Brain microvascular endothelial cell (primary cell): Measurements from ENCODE around the gene MBNL1.

Experiments
- DNase-seq: peaks from one replicate; pipeline ENCODE4 v3.0.0-alpha.2; 2020
- H3K27ac ChIP-seq: fragments of 250-450 bp; sonication (Bioruptor Pico); 2 replicates; pipeline ENCODE4 v1.5.1; 2020; ENCODE audit warnings: mild to moderate bottlenecking, moderate library complexity
- H3K27me3 ChIP-seq: fragments of 250-450 bp; sonication (Bioruptor Pico); replicated peaks from 2 replicates; pipeline ENCODE4 v1.5.1; 2020; ENCODE audit warnings: mild to moderate bottlenecking
- H3K36me3 ChIP-seq: fragments of 250-450 bp; sonication (Bioruptor Pico); replicated peaks from 2 replicates; pipeline ENCODE4 v1.5.1; 2020; ENCODE audit warnings: mild to moderate bottlenecking
- H3K4me3 ChIP-seq: 2 replicates; pipeline ENCODE4 v1.5.1; 2011; ENCODE audit warnings: low read depth, mild to moderate bottlenecking, control low read depth, low read length, moderate library complexity
- in situ Hi-C: cut with HindIII; loops from 2 replicates; pipeline ENCODE4 v1.10.0; 2017; ENCODE audit warnings: low sequenced_read_pairs, low pct_ligation_motif_present
- TF ChIP-seq, protein P1 (sequence below): IDR thresholded peaks from 2 replicates; pipeline ENCODE4 v1.5.1; 2011; ENCODE audit warnings: low read depth, mild to moderate bottlenecking, moderate library complexity, low read length, control low read depth, inconsistent platforms; ENCODE audit errors: missing control alignments

MBNL1 gene

DNA sequence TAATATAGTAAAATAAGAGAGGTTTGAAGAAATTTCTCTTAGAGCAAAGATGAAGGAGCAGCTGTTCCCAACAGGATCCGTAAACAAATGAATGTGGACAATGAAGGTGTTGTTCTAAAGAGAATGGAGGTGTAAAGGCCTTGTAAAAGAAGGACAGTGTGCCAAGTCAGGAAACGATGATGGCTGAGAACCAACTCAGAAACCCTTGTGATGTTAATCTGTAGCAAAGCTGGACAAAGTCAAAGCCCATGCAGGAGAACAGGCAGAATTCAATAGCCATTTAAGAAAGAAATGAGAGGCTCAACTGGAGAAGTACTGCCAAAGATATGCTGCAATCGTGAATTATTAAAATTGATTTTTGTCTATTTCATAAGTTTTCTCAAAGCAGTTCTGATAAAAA, 192.2 kb downstream of the MBNL1 start:
- in situ Hi-C loops = no loop called here
- peaks cover 28% of the 10 kb centered on the region for H3K36me3 ChIP-seq
- no peak overlapping the region for H3K4me3 ChIP-seq
- TF ChIP-seq, protein P1, sequence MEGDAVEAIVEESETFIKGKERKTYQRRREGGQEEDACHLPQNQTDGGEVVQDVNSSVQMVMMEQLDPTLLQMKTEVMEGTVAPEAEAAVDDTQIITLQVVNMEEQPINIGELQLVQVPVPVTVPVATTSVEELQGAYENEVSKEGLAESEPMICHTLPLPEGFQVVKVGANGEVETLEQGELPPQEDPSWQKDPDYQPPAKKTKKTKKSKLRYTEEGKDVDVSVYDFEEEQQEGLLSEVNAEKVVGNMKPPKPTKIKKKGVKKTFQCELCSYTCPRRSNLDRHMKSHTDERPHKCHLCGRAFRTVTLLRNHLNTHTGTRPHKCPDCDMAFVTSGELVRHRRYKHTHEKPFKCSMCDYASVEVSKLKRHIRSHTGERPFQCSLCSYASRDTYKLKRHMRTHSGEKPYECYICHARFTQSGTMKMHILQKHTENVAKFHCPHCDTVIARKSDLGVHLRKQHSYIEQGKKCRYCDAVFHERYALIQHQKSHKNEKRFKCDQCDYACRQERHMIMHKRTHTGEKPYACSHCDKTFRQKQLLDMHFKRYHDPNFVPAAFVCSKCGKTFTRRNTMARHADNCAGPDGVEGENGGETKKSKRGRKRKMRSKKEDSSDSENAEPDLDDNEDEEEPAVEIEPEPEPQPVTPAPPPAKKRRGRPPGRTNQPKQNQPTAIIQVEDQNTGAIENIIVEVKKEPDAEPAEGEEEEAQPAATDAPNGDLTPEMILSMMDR = no peak
- no peak overlapping the region for H3K27ac ChIP-seq
- no peaks in the 10 kb centered on the region for H3K27me3 ChIP-seq
- no peak for DNase-seq

DNA sequence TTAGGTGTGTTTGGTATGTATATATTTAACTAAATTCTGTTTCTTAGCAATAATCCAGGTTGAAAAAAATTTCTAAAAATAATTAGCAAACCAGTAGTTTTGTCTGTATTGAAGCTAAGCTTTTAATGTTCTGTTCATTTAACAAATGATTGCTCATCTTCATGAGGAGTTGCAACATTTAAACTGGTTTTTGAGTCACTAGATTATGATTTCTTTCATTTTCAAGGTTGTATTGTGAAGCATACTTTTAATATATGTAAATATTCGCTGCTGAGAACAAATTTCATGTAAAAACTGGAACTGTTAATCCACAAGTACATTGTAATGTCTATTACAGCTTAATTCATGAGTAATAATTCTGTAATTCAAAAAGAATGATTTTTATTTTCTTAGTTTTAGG, 192.7 kb downstream of the MBNL1 start:
- TF ChIP-seq, protein P1 = no peak
- Histone ChIP-seq H3K27ac (no peak overlapping the region), H3K4me3 (no peak overlapping the region), H3K27me3 (no peaks in the 10 kb centered on the region), H3K36me3 (peaks cover 23% of the 10 kb centered on the region)
- DNase-seq = no peak
- in situ Hi-C loops = no loop called here

DNA sequence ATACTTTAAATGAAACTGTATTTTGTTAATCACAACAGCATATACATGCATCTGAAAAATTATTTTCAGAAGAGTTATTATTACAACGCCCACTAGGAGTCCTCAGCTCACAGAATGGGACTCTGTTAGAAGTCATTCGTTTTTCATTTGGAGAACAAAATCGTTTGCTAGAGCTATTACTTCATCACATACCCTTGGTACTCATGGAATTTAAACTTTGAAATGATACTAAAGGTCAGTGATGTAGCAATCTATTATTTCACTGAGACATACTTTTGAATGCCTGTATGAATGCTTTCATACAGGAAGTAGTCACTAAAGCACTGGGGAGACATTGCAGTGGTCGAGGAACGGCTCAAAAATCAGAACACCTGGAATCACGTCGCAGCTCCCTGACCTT, 198.1 kb downstream of the MBNL1 start:
- TF ChIP-seq, protein P1 = peak; percentile 55
- Histone ChIP-seq H3K36me3 (peaks cover 14% of the 10 kb centered on the region), H3K4me3 (no peak overlapping the region), H3K27me3 (no peaks in the 10 kb centered on the region), H3K27ac (no peak overlapping the region)
- DNase-seq = peak; percentile 34
- in situ Hi-C loops = no loop called here

DNA sequence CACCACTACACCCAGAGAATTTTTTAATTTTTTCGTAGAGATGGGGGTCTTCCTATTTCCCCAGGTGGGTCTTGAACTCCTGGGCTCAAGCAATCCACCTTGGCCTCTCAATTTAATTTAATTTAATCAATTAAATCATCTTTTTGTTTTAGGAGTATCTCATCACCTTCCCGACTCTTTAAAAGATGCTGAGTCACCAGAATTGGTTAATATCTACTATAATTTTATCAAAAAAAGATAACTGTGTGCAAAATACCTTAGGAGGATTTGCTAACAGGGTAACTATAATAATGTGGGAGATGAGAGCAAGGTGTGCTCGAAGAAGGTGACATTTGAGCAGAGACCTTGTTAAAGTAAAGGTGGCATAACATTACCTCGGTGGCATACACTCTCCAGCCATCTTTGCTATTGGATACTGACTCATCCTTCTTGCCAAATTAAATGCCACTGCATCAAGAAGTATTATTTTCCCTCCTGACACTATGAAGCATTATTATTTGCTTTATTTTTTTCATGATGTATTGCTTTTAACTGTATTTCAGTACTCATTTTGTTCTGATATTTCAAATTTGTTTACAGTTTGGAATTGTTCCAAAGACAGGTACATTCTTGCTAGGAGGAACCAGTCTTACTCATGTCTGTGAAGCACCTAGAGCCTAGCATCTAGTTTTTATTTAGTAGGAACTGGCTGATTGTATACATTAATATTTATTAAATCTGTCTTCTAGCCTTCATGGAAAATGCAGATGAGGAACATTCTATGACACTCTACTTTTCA, 200.7 kb downstream of the MBNL1 start:
- no peak overlapping the region for H3K4me3 ChIP-seq
- H3K27ac ChIP-seq = no peak overlapping the region
- TF ChIP-seq, protein P1 = no peak
- H3K36me3 ChIP-seq = peaks cover 9% of the 10 kb centered on the region
- no peak for DNase-seq
- H3K27me3 ChIP-seq = no peaks in the 10 kb centered on the region
- in situ Hi-C loops = no loop called here

DNA sequence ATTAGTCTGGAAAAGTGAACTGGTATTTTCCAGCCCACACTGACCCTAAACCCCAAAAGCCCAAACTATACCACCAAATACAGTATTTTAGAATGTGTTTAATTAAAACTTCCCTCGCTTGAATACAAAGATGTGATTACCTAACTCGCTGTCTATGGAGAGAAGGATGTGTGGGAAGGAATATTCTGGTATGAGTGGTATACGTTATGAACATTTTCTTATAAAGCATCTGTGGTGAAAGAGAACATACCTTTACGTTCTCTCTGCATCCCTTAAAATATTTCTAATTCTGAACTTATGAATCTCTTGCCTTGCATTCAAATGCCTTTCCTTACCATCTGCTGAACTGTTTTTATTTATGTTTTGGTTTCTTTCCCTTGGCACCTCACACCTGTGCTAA, 201.4 kb downstream of the MBNL1 start:
- no peak overlapping the region for H3K27ac ChIP-seq
- in situ Hi-C loops = no loop called here
- H3K36me3 ChIP-seq = peaks cover 3% of the 10 kb centered on the region
- H3K4me3 ChIP-seq = no peak overlapping the region
- H3K27me3 ChIP-seq = no peaks in the 10 kb centered on the region
- TF ChIP-seq, protein P1 = no peak
- DNase-seq = no peak

DNA sequence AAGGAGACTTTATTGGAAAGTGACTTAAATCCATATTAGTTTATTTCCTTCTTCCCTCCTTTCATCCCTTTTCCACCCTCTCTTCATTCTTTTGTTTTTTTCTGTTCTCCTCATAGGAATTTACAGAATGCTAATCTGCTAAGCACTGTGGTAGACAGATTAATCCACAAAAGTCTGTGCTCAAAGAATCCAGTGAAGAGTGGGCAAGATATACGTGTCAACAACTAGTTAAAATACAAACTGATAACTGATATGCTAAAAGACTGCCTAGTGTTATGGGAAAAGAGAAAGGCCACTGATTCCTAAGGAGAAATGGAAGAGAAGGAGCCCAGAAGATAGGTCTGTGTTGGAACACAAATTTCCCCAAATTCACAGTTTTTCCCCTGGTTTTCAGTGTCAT, 202.2 kb downstream of the MBNL1 start:
- no peak for DNase-seq
- no peak overlapping the region for H3K27ac ChIP-seq

More for the DNA sequence above, 202.2 kb downstream of the MBNL1 start:
- Histone ChIP-seq H3K36me3 (no peaks in the 10 kb centered on the region), H3K27me3 (no peaks in the 10 kb centered on the region), H3K4me3 (no peak overlapping the region)
- in situ Hi-C loops = no loop called here
- TF ChIP-seq, protein P1 = no peak
